ENCODE measurements around the gene DOCK2. TPM values are rescaled to one million over a fixed set of nuclear protein-coding genes. Genes with fewer than 3 reads are reported as not detected.

DOCK2 gene
- total and polyA plus RNA-seq, 2 donors (not counting 1 experiment from before 2014, with no cell fraction given): 112 to 330 TPM

DNA sequence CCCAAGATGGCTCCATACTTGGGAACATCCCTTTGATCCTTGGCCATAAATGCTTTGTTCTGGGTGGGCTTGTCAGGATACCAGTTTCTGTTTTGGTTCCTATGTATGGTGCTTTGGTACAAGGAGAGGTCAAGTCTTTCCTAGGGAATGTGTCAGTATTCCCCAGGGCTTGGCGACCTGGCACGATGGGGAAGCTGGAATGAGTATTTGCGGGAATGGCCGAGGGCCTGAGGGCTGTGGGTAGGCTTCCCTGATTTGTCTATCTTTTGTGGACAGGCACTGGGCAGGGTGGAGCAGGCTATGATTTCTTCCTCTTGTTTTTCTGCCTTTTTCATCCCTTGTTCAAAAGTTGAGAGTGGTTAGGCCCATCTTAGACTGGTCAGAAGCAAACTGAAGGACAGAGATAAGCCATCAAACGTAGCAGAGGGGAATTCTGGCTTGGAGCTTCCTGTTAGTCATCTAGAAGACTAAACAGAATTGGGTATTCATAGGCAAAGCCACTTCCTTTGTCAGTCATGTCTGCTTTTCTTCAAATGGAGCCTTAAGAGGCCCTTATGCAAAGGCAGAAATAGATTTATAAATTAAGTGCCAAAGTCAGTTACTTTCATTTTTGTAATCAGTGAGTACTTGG is 13.7 kb downstream of the DOCK2 start:
- Histone ChIP-seq H4K20me1 (ENCODE audit: control insufficient read depth, insufficient read depth, low read length, poor library complexity, severe bottlenecking) (peaks cover 100% of the 10 kb centered on the region), H3K4me2 (replicated peaks; ENCODE audit: low read depth, low read length, poor library complexity, severe bottlenecking) (peak overlapping the region; percentile 44), H2AFZ (ENCODE audit: insufficient read depth, low read depth, low read length, poor library complexity, severe bottlenecking) (no peak overlapping the region)

More for the DNA sequence above, 13.7 kb downstream of the DOCK2 start:
- DNase-seq: no peak
- intact Hi-C loops (cut with micrococcal nuclease): no loop called here
- no peaks in the 10 kb centered on the region for H3K27me3 Mint-ChIP-seq
- peak overlapping the region; percentile 45 to 76 for H3K27ac ChIP-seq (ENCODE audit: low read length in 2 of 2)
- ATAC-seq (ENCODE audit: low read depth): peak; percentile 42
- H3K9me3 Mint-ChIP-seq (ENCODE audit: insufficient read depth): no peaks in the 10 kb centered on the region
- H3K27me3 ChIP-seq (replicated peaks in 1 of 4; ENCODE audit: control extremely low read depth in 1 of 4, control insufficient read depth in 3 of 4, insufficient read depth in 4 of 4, low read length in 3 of 4): no peaks in the 10 kb centered on the region
- CTCF ChIA-PET: no interaction called here
- peak overlapping the region; percentile 91 for H3K27ac Mint-ChIP-seq
- no peaks in the 10 kb centered on the region for H3K9me3 ChIP-seq (ENCODE audit: control extremely low read depth in 1 of 3, control insufficient read depth in 2 of 3, insufficient read depth in 1 of 3, low read length in 2 of 3)
- POLR2A ChIA-PET: interaction anchor here (0.6 kb wide), 1 partner anchor 57 kb away, joined by 3 read pairs; no protein-coding TSS in a partner anchor
- H3K9ac ChIP-seq (ENCODE audit: low read length): peak overlapping the region; percentile 12
- H3K4me1 Mint-ChIP-seq: peaks cover 97% of the 10 kb centered on the region
- no peak for TF ChIP-seq EZH2 (IDR thresholded peaks at IDR 0.05; ENCODE audit: borderline replicate concordance, insufficient read depth, low read depth, low read length, poor library complexity, severe bottlenecking)
- TF ChIP-seq CTCF (IDR thresholded peaks at IDR 0.05): no peak
- peaks cover 0 to 36% of the 10 kb centered on the region in 2 experiments for H3K36me3 ChIP-seq (replicated peaks in 1 of 2; ENCODE audit: control extremely low read depth in 1 of 2, control insufficient read depth in 1 of 2, extremely low read depth in 1 of 2, insufficient read depth in 2 of 2, low read length in 1 of 2)
- peak overlapping the region; percentile 82 for H3K4me3 Mint-ChIP-seq
- peaks cover 57 to 76% of the 10 kb centered on the region in 2 donors for H3K4me1 ChIP-seq (ENCODE audit: control insufficient read depth in 2 of 2, insufficient read depth in 2 of 2, low read length in 2 of 2)
- H3K79me2 ChIP-seq (ENCODE audit: control insufficient read depth, insufficient read depth, low read length): peaks cover 100% of the 10 kb centered on the region
- WGBS (ENCODE audit: insufficient coverage): 20% methylated on average over 3 of the region's 5 CpGs
- H3K4me3 ChIP-seq (ENCODE audit: control extremely low read depth in 1 of 5, extremely low read depth in 1 of 5, insufficient read depth in 1 of 5, low read depth in 2 of 5, low read length in 4 of 5): peak overlapping the region in 1 of 5 experiments; percentile 10
